HG03103 (cell line): ENCODE data around the gene HECW1.
"Not testable (repeated sequence)": the region's sequence is repeated elsewhere in the genome, so short reads cannot be mapped to it uniquely, and the experiment has no call there.

Experiments
- ATAC-seq: cut with Tn5 transposase; IDR thresholded peaks from one replicate; pipeline ENCODE4 v1.9.1; 2021; ENCODE audit warnings: low read depth; ENCODE audit not compliant: unreplicated experiment

HECW1 gene

GRCh38 chr7:43560742-43561330 lies 448.4 kb downstream of the HECW1 start:
- ATAC-seq, result no peak

- no peak for ATAC-seq
Observed at GRCh38 chr7:43562383-43562782, 449.9 kb downstream of the HECW1 start.

- no peak for ATAC-seq
Observed at GRCh38 chr7:43565786-43566185, 453.3 kb downstream of the HECW1 start.

- no peak for ATAC-seq
Observed at GRCh38 chr7:43568529-43568928, 456.1 kb downstream of the HECW1 start.

- peak; percentile 72 for ATAC-seq
Observed at GRCh38 chr7:43569424-43569823, 457.0 kb downstream of the HECW1 start.

GRCh38 chr7:43570688-43571365 lies 458.4 kb downstream of the HECW1 start:
- ATAC-seq, result no peak

- ATAC-seq, result no peak
Observed at GRCh38 chr7:43572516-43573049, 460.1 kb downstream of the HECW1 start.

GRCh38 chr7:43573832-43574231 lies 461.4 kb downstream of the HECW1 start:
- ATAC-seq, result not testable (repeated sequence)

- no peak for ATAC-seq
Observed at GRCh38 chr7:43575506-43575905, 463.1 kb downstream of the HECW1 start.

GRCh38 chr7:43576241-43576640 lies 463.8 kb downstream of the HECW1 start:
- ATAC-seq, result no peak

GRCh38 chr7:43577485-43577951 lies 465.1 kb downstream of the HECW1 start:
- ATAC-seq, result no peak

- ATAC-seq, result peak; percentile 66
Observed at GRCh38 chr7:43582503-43583423, 470.3 kb downstream of the HECW1 start, which contains the start of gene STK17A. Gene STK17A (plus strand): TSS chr7:43583108. CDS start chr7:43583244, 136 bp downstream.

GRCh38 chr7:43583424-43584194 lies 471.2 kb downstream of the HECW1 start:
- peak; percentile 16 for ATAC-seq

GRCh38 chr7:43584195-43584586 lies 471.7 kb downstream of the HECW1 start:
- no peak for ATAC-seq

GRCh38 chr7:43584733-43585132 lies 472.3 kb downstream of the HECW1 start:
- not testable (repeated sequence) for ATAC-seq

GRCh38 chr7:43585562-43585961 lies 473.1 kb downstream of the HECW1 start:
- ATAC-seq, result no peak

- no peak for ATAC-seq
Observed at GRCh38 chr7:43586251-43586900, 473.9 kb downstream of the HECW1 start.

GRCh38 chr7:43588477-43589132 lies 476.2 kb downstream of the HECW1 start:
- ATAC-seq, result no peak

GRCh38 chr7:43589133-43589478 lies 476.7 kb downstream of the HECW1 start:
- ATAC-seq, result no peak
